ENCODE data around the gene CPNE2.

DNA sequence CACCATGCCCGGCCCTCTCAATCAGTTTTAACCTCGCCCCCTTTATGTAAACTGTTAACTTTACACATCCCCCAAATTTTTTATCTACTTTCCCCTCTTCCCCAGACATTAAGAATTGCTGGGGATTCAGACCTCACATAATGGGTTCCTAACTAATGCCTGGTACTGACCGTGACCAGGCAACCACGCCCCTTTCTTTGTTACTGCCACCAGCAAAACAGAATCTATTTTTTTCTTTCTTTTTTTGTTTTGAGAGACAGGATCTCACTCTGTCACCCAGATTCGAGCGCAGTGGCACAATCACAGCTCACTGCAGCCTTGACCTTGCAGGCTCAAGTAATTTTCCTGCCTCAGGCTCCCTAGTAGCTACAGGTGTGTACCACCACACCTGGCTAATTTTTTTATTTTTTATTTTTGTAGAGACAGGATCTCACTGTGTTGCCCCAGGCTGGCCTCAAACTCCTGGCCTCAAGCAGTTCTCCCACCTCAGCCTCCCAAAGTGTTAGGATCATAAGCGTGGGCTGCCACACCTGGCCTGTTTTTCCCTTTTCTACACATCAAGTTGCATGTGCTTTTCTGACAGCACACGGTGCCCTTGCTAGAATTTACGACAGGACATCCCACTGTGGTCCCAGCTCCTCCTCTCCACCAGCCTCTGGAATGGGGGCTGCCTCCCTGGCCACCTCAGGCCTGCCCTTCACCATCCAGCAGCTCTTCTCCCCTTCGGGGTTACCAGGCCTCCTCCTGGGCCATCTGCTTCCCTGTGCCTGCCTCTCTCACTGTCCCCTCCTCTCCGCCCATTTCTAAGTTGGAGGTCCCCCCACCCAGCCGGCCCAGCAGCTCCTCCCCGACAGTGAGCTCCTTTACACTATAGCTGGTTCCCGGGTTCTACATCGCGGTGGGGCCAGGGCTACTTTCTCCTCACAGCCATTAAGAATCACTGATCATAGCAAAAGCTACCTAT, 10.8 kb downstream of the CPNE2 start:
- TF ChIP-seq CTCF (IDR thresholded peaks at IDR 0.05) (no peak), POLR2AphosphoS5 (IDR thresholded peaks at IDR 0.05; ENCODE audit: low read depth, low read length) (no peak), TCF7L2 (IDR thresholded peaks at IDR 0.05; ENCODE audit: low read depth, low read length) (no peak)
